GM04504 (cell line): ENCODE results near the gene MEPCE.
"Not testable (repeated sequence)": the region's sequence is repeated elsewhere in the genome, so short reads cannot be mapped to it uniquely, and the experiment has no call there.

ENCODE experiments used
- DNase-seq: peaks from one replicate; pipeline ENCODE4 v3.0.0-alpha.2; 2012; ENCODE audit warnings: low read depth

The MEPCE gene

GRCh38 chr7:100434297-100435144, 4.9 kb downstream of the MEPCE start:
- DNase-seq: no peak

- DNase-seq: no peak
Observed at GRCh38 chr7:100435401-100436304, 6.0 kb downstream of the MEPCE start.

- DNase-seq: no peak
Observed at GRCh38 chr7:100437150-100438100, 7.8 kb downstream of the MEPCE start.

GRCh38 chr7:100438172-100438571, 8.5 kb downstream of the MEPCE start:
- no peak for DNase-seq

GRCh38 chr7:100438731-100439130, 9.1 kb downstream of the MEPCE start:
- DNase-seq: not testable (repeated sequence)

- not testable (repeated sequence) for DNase-seq
Observed at GRCh38 chr7:100439244-100439643, 9.6 kb downstream of the MEPCE start.

GRCh38 chr7:100441641-100442535, 12.3 kb downstream of the MEPCE start:
- DNase-seq: no peak

GRCh38 chr7:100443096-100443840, 13.6 kb downstream of the MEPCE start:
- DNase-seq: no peak

GRCh38 chr7:100444311-100445278, 15.0 kb downstream of the MEPCE start:
- peak; percentile 50 for DNase-seq

- DNase-seq: no peak
Observed at GRCh38 chr7:100446040-100446439, 16.4 kb downstream of the MEPCE start.

GRCh38 chr7:100447363-100447762, 17.7 kb downstream of the MEPCE start:
- not testable (repeated sequence) for DNase-seq

- no peak for DNase-seq
Observed at GRCh38 chr7:100449190-100449795, 19.7 kb downstream of the MEPCE start.

- no peak for DNase-seq
Observed at GRCh38 chr7:100452513-100452912, 22.9 kb downstream of the MEPCE start.

GRCh38 chr7:100453854-100454253, 24.2 kb downstream of the MEPCE start:
- DNase-seq: not testable (repeated sequence)

GRCh38 chr7:100455206-100455605, 25.6 kb downstream of the MEPCE start:
- no peak for DNase-seq

- DNase-seq: no peak
Observed at GRCh38 chr7:100456562-100456961, 26.9 kb downstream of the MEPCE start.

- DNase-seq: no peak
Observed at GRCh38 chr7:100457033-100457432, 27.4 kb downstream of the MEPCE start.

GRCh38 chr7:100464210-100464660, 34.6 kb downstream of the MEPCE start, which contains the start of gene SPACDR:
SPACDR (minus strand) TSS chr7:100464260; CDS start chr7:100464025, 235 bp downstream.
- DNase-seq: no peak
